AG08395 (cell line): ENCODE results near the gene CASQ1.
A peak's percentile ranks its signal among the peaks of the same experiment; 100 is the strongest.

Experiments used
- DNase-seq: peaks from one replicate; pipeline ENCODE4 v3.0.0; 2012; ENCODE audit warnings: mixed read lengths, low spot score

Gene CASQ1

DNA sequence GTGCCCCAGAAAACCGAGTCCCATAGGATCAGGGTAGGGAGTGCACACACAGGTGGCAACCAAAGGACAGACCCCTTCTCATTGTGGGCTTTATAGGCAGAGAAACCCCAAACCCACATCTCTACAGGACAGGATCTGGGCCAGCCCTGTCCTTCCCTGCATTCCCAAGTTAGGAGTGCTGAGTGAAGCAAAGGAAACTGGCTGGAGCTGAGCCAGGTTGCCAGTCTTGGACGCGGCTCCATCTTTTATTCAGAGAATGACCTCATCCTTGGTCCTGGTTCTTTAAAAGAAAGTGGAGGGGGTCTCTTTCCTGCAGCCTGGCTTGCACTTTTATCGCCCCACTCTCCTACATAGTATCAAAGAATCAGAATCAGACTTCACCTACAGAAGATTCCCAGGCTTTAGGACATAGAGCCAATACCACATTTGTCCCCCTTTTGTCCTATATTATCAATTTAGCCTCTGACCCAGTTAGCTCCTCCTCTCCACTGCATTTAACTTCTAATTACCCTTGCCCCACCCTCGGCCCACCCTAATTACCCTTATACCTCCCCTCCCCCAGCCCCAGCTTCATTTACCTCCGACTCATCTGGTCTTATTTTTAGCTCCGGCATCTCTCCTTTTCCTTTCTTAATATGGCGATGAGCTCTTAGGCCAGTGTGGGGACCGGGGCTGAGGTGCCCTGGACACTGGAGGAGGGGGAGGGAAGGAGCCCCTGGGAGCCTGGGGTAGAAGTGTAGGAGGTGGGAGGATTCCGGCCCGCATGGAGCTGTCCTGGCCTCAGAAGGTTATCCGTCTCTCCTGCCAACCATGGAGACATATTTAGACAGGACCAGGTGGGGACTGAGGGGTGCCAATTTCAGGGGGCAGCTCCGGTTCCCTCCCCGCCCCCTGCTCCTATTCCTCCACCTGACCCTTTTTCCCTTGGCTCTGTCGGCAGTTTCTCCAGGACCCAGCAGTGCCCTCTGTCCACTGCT is at the start of gene CASQ1:
Gene CASQ1 (plus strand): TSS at position 927 of the 977 bp plus-strand sequence. CDS start 177 bp downstream, outside the sequence.
- DNase-seq: peak; percentile 45

DNA sequence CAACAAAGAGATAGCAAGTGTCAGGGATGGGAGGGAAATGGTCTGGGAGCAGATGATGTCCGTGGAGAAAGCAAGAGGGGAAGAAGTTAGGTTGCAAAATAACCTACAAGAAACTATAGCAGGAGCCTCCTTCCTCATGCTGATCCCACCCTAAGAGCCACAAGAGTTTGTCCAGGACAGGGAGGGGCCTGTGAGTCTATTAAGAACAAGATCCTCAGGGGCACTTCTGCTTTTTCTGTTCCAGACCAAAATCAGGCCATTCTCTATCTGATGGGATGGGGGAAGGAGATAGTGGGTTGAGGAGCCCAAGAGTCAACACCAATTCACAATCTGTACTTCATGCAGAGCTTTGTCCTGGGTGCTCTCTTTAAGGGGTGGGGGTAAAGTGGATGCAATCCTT is 46.7 kb upstream of the CASQ1 start:
- DNase-seq: no peak

DNA sequence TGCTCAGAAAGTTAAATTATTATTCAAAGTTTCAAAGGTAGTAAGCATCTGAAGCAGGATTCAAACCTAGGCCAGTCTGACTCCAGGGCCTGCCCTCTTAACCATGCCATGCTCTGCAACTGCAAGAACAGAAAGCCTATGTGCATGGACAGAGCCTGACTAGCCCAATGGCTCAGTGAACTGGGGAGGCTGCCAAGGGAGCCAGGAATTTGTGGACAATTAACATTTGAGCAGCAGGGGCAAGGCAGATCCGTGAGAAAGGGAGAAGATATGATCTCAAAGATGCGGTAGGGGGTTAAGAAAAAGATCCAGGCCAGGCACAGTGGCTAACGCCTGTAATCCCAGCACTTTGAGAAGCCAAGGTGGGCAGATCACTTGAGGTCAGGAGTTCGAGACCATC is 45.5 kb upstream of the CASQ1 start:
- DNase-seq: peak; percentile 62

DNA sequence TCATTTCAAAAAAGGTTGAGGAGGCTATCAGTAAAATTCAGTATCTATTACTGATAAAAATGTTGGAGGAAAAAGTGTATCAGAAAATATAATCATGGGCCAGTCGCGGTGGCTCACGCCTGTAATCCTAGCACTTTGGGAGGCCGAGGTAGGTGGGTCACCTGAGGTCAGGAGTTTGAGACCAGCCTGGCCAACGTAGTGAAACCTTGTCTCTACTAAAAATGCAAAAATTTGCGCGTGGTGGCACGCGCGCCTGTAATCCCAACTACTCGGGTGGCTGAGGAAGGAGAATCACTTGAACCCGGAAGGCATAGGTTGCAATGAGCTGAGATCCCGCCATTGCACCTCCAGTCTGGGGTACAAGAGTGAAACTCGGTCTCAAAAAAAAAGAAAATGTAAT is 44.3 kb upstream of the CASQ1 start:
- DNase-seq: no peak

DNA sequence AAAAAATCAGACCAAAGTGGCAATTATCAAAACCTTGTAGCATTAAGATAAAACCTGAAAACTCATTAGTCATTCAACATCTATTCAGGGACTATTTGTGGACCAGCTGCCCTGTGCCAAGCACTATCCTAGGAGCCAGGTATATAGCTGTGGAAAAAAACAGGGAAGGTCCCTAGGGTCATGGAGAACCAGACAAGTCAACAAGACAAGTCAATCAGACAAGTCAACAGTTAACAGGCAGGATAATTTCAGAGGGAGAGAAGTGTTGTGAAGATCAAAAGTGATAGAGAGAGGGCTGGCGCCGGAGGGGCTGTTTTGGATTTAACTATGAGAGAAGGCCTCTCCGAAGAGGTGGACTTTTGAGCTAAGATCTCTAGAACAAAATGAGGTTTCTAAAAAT is 42.3 kb upstream of the CASQ1 start:
- no peak for DNase-seq

DNA sequence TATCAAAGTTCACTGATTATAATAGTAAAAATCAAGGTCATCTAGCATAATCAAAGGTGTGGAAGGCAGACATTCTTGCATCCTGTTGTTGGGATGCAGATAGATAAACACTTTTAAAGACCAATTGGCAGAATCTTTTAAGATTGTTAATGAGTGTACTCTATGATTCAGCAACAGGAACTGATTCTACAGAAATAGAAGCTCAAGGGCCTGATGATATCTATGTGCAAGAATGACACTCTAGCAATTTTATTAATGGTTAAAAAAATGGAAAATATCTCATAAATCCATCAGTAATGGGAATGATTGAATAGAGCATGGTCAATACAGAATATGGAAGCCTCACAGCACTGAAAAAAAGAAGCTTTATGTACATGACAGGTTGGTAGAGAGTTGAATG is 41.1 kb upstream of the CASQ1 start:
- no peak for DNase-seq

DNA sequence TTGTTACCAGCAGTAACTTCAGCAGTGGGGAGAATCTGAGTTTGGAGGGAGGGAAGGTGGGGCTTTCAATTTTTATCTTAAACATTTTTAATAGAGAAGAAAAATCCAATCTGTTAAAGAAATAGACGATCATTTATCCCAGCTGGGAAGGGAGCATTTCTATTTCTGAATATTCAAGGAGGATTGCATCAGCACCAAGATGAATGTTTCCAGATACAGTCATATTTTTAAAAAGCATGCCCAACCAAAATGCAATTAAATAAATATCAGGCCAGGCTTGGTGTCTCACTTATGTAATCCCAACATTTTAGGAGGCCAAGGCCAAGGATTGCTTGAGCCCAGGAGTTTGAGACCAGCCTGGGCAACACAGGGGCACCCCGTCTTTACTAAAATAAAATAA is 40.7 kb upstream of the CASQ1 start:
- DNase-seq: peak; percentile 60

DNA sequence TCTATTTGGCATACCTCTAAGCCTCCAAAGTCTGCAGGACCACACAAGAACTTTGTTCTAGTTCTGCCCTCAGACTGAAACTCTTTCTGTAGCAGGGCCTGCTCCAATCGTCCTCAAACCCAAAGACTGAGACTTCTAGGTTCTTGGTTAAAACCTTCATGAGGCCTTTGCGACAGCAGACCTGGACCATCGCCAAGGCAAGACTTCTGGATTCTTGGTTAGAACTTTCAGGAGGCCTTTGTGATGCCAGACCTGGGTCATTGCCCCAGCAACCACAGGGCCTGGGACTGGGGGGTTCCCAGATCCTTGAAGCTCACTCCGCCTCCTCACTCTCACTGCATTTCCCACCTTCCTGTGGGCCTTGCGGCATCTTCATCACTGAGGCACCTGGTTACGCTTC is 39.1 kb upstream of the CASQ1 start, which contains the start of gene ATP1A4:
Gene ATP1A4 (plus strand): TSS at position 301 of the 400 bp plus-strand sequence. CDS start 438 bp downstream, outside the sequence.
- DNase-seq: no peak

DNA sequence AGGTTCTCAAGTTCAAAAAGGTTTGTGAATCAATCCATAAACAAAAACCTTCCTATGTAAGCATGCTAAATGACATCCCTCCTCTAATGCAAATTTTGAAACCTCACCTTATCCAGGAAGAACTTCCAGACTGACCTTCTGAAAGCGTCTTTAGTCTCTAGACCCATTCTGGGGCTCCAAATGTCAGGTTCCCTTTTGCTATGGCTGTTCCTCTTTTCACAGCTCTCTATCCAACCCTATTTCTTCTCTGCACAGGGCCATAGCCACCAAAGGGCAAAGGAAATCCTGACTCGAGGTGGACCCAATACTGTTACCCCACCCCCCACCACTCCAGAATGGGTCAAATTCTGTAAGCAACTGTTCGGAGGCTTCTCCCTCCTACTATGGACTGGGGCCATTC is 35.6 kb upstream of the CASQ1 start:
- no peak for DNase-seq

DNA sequence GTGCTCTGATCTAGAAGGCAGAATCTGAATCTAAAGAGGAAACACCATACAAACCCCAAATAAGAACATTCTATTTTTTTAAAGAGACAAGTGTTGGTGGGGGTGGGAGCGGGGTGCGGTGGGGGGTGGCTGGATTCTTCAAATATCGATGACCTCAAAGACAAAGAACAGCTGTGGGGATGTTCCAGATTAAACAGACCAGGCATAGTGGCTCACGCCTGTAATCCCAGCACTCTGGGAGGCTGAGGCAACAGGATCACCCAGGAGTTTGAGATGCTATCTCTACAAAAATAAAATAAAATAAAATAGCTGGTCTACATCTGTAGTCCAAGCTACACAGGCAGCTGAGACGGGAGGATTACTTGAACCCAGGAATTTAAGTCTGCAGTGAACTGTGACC is 34.0 kb upstream of the CASQ1 start:
- DNase-seq: no peak

DNA sequence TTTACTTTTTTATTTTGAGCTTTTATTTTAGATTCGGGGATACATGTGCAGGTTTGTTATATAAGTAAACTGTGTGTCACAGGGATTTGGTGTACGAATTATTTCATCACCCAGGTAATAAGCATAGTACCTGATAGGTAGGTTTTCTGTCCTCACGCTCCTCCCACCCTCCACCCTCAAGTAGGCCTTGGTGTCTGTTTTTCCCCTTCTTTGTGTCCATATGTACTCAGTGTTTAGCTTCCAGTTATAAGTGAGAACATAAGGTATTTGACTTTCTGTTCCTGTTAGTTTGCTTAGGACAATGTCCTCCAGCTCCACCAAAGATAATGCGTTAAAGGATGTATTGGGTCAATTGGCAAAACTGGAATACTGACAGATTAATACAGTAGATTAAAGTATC is 33.2 kb upstream of the CASQ1 start:
- DNase-seq: no peak

DNA sequence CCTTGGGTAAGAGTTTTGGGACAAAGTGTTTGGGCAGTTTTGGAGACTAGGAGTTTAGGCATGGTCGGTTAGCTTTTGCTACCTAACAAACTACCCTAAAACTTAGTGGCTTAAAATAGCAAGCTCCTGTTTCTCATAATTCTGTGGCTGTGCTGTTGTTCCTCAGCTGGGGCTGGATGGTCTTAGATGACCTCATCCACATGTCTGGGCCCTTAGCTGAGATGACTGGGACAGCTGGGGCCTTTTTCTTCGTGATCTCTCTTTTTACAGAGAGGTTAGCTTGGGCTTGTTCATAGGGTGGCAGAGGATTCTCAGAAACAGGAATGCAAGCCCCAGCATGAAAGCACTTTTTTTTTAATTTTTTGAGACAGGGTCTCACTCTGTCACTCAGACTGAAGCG is 32.3 kb upstream of the CASQ1 start:
- no peak for DNase-seq

DNA sequence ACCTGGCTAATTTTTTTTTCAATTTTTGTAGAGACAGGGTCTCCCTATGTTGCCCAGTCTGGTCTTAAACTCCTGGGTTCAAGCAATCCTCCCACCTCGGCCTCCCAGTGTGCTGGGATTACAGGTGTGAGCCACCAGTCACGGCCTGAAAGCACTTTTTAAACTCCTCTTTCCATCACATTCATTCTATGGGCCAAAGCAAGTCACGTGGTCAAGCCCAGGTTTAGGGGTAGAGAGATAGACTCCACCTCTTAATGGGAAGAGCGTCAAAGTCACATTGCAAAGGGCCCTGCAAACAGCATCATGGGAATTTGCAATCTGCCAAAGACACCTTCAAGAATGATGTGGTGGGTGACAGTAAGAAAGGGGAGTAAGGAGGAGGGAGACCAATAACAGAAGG is 31.8 kb upstream of the CASQ1 start:
- no peak for DNase-seq

DNA sequence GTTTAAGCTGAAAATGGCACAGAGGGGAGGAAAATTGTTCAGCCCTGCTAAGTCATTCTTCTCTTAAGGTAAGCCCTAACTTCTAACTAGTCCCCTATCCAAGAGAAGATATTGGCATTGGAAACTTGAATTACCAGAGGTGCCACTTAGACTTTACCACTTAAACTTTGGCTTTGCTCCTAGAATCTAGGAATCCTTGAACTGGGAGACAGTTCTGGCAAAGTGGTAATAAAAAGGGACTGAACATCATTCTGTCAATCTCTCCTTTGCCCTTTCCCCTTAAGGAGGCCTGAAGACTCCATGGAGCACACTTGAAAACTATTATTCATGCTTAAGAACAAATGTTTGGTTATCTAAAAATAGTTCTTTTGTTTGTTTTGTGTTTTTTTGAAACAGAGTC is 30.5 kb upstream of the CASQ1 start:
- no peak for DNase-seq

DNA sequence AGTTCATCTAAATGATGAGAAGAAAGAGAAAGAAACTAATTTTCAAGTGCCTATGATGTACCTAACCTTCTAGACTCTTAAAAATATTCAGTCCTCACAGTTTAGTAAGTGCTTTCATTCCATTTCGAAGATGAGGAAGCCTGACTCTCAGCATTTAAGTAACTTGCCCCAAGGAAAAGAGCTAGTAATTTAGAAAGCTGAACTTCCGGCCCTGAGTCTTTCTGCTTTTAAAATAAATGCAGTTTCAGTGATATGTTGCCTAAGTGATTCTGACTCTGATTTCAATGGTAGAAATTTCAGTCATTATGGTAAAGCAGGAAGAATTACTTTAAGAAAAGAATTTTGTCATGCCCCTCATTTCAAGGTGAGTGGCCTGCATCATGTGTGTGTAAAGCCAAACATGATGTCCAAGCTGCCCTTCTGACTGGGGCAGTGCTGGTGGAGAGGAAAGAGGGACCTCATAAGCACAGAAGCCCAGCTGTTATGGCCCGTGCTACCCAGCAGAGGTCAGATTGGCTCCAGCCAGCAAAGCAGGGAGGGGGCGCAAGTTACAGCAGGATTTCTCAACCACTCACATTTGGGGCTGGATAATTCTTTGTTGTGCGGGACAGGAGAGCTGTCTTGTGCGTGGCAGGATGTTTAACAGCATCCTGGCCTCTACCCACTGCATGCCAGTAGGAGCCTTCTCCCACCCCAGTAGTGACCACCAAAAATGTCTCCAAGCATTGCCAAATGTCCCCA is 28.2 kb upstream of the CASQ1 start:
- peak; percentile 42 for DNase-seq

DNA sequence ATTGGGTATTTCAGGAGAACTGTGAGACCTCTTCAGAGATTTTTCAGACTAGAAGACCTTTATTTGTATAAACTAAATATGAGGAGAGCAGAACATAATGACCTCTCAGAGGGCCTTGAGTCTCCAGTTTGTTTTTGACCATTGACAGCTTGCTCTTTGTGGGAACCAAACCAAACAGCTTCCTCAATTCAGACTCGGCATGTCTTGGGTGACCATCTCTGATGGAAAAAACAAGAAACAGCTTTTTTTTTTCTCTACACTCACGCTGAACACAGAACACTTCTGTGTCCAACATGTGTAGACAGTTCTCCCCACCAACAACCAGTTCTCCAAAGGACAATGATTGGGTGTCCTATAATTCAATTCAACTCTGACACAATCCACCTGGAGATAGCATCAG is 27.4 kb upstream of the CASQ1 start:
- no peak for DNase-seq

DNA sequence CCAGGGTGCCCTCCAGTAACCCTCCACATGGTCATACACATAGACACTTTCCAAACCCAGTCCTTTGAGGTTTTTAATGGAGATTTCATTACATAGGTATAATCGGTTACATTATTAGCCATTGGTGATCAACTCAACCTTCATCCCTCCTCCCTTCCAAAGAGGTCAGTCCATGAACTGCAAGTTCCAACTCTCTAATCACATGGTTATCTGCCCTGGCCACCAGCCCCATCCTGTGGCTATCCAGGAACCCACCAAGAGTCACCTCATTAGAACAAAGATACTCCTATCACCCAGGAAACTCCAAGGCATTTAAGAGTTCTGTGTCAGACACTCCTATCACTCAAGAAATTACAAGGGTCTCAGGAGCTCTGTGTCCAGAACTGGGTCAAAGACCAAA is 26.8 kb upstream of the CASQ1 start:
- peak; percentile 16 for DNase-seq

DNA sequence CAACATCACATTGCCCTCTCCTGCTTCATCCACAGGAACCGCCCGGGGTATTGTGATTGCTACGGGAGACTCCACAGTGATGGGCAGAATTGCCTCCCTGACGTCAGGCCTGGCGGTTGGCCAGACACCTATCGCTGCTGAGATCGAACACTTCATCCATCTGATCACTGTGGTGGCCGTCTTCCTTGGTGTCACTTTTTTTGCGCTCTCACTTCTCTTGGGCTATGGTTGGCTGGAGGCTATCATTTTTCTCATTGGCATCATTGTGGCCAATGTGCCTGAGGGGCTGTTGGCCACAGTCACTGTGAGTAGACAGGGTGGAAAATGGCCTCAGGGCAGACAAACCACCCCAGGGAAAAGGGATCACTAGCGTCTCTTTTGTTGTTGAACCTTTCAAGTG is 26.3 kb upstream of the CASQ1 start:
- no peak for DNase-seq

DNA sequence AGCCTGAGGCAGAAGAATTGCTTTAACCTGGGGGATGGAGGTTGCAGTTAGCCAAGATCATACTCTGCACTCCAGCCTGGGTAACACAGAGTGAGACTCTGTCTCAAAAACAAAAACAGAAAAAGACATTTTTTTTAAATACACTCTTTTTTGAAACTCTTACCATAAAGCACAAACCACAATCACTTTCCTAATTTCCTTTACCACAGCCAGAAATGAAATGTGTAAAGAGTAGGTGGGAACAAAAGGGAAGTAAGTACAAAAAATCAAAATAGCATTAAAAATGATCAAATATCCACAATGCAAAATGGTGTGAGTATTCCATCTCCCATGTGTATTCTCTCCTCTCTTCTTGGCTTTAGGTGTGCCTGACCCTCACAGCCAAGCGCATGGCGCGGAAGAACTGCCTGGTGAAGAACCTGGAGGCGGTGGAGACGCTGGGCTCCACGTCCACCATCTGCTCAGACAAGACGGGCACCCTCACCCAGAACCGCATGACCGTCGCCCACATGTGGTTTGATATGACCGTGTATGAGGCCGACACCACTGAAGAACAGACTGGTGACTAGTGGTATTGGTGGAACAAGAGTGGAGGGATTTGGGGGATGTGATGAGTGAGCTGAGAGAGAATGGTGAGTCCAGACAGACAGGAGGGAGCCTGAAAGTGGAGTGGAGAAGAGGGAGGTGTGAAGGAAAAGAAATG is 24.1 kb upstream of the CASQ1 start:
- DNase-seq: no peak

DNA sequence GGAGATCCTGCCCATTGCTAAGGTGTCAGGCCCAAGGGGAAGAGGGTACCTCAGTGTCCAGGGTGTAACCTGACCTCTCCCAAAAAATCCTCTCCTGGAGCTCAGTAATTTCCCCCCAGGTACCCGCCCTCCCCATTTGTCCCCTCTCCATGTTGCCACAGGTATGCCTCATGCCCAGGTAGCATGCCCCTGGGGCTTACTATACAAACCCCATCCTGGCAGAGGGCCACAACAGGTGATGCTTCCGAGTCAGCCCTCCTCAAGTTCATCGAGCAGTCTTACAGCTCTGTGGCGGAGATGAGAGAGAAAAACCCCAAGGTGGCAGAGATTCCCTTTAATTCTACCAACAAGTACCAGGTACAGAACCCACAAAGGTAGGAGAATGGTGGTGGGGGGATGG is 23.3 kb upstream of the CASQ1 start:
- no peak for DNase-seq

DNA sequence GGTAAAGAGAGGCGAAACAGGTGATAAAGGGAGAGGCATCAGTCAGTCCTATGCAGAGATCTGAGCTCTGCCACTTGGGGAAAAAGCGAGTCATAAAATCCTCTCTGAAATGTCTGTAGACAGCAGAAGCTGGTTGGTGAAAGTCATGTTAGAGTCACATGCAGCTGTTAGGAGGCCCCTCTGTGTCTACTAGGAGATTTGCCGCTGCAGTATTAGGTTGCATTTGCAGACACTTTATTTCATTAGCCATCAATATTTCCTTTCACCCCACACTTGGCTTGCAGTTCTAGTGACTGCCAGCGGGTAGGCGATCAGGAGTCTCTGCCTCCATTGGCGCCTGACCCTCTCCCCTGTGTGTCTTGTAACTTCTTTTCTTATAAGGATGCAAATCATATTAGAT is 22.8 kb upstream of the CASQ1 start:
- no peak for DNase-seq

DNA sequence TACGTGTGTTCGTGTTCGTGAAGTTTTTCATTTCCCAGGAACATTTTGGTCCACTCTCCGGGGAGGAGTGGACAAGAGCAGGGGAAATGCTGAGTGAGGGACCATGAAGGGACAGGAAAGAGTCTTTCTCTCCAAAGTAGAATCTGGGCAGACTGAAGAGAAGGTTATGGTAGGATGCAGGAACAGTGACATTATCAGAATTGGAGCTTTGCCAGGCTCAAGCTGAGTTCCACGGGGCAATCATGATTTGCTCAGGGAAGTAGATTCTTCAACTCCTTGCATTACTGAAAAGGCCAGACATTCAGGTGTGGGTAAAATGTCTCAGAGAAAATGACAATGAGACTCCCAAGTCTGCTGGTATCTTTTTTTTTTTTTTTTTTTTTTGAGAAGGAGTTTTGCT is 22.4 kb upstream of the CASQ1 start:
- DNase-seq: no peak
